ENCODE results near the gene INVS.

INVS gene

DNA sequence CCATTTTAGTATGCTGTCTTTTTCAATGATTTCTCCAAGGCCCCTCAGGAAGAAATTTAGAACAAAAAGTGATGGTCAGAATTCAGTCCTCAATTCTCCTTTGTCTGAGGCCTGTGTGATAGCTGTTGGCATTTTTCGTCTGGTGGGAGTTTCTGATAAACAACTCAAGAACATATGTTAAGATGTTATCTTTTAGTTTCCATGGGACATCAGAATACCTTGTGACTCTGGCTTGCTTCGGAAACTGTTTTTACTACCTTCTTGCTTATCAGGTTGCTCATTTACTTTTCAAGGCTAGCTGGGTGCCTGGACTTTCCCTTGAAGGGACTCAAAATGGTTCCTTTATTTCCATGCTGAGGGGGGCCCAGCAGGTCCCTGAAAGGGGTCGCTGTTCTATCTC, 97.2 kb downstream of the INVS start:
- Histone ChIP-seq H2AFZ (ENCODE audit: low read depth, low read length) (no peak overlapping the region), H3K27me3 (ENCODE audit: insufficient read depth, low read length) (no peaks in the 10 kb centered on the region), H3K9me3 (ENCODE audit: low read length) (peaks cover 4% of the 10 kb centered on the region), H3K4me1 (ENCODE audit: insufficient read depth, low read length) (no peaks in the 10 kb centered on the region), H3K4me3 (ENCODE audit: low read length) (no peak overlapping the region), H3K36me3 (ENCODE audit: insufficient read depth, low read length) (peaks cover 3% of the 10 kb centered on the region)

DNA sequence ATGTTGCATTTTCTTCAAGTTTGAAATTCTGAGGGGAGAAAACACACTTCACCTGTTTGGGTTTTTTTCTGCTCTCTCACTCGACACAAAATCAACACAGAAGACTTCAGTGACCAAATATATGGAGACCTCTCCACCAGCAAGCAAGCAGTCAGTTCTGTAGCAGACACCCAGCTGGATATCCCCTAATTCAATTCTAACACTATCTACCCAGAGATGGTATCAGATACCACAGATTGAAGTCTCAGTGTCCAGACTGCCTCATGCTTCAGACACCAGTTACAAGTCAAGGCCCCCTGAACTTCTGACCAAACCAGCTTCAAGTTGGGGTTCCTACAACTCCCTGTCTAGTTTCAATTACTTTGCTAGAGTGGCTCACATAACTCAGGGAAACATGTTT, 97.8 kb downstream of the INVS start:
- peaks cover 3% of the 10 kb centered on the region for H3K36me3 ChIP-seq (ENCODE audit: insufficient read depth, low read length)
- H2AFZ ChIP-seq (ENCODE audit: low read depth, low read length), result no peak overlapping the region
- no peak overlapping the region for H3K4me3 ChIP-seq (ENCODE audit: low read length)
- H3K4me1 ChIP-seq (ENCODE audit: insufficient read depth, low read length), result no peaks in the 10 kb centered on the region
- peaks cover 4% of the 10 kb centered on the region for H3K9me3 ChIP-seq (ENCODE audit: low read length)
- no peaks in the 10 kb centered on the region for H3K27me3 ChIP-seq (ENCODE audit: insufficient read depth, low read length)

DNA sequence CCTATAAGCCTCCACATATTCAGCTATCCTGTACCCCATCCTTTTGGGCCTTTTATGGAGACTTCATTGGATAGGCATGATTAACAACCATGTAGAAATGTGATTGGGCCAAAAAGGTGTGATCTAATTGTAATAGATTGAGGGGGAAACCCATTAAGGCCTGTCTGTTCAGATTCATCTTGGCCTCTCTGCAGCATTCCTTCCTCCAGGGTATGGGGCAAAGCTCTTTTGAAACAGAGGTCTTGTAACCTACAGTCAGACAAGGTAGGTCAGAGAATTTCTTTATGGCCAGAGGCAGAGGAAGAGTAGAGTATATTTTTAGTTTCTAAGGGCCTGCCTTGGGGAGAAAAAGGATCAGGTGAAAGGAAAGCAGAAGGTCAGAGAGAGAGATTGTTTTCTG, 98.5 kb downstream of the INVS start:
- Histone ChIP-seq H3K4me1 (ENCODE audit: insufficient read depth, low read length) (no peaks in the 10 kb centered on the region), H2AFZ (ENCODE audit: low read depth, low read length) (no peak overlapping the region), H3K27me3 (ENCODE audit: insufficient read depth, low read length) (no peaks in the 10 kb centered on the region), H3K4me3 (ENCODE audit: low read length) (no peak overlapping the region), H3K36me3 (ENCODE audit: insufficient read depth, low read length) (peaks cover 3% of the 10 kb centered on the region), H3K9me3 (ENCODE audit: low read length) (peaks cover 2% of the 10 kb centered on the region)

DNA sequence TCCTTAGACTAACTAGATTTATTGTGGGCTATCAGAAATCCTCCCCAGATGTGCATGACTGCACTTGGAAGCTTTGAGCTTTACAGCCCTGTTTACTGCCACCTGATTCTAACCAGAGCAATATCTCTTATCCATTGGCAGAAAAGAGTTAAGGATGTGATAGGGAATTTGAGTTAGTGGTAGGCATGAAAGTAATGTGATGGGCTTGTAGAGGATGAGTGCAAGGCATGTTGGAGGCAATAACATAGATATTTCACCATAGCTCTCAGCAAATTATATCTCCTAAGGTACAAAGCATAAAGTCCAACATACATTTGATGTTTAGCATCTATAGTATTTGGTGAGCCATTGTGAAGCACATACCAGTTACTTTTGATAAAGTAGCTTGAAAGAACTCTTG, 103.8 kb downstream of the INVS start:
- H3K9me3 ChIP-seq (ENCODE audit: low read length), result peaks cover 2% of the 10 kb centered on the region
- H3K4me3 ChIP-seq (ENCODE audit: low read length), result no peak overlapping the region

DNA sequence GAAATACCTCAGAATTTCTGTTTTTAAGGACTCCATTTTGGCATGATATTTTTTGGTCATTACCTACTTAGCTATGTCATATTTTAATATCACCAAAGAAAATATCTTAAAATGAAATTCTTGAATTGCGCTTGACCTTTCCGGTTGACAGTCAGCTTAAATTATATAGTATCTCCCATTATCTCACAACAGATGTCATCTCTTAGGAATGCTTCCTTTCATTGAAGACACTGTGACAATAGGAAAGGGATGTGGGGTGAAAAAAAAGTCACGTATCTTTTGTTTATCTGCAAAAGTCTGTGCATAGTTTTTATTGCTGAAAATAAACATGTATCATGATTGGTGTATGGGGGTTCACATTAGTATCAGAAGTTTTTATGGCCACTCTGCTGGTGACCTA, 105.8 kb downstream of the INVS start:
- H2AFZ ChIP-seq (ENCODE audit: low read depth, low read length), result no peak overlapping the region
- H3K27me3 ChIP-seq (ENCODE audit: insufficient read depth, low read length), result no peaks in the 10 kb centered on the region
- H3K9me3 ChIP-seq (ENCODE audit: low read length), result no peaks in the 10 kb centered on the region
- H3K4me3 ChIP-seq (ENCODE audit: low read length), result no peak overlapping the region
- no peaks in the 10 kb centered on the region for H3K36me3 ChIP-seq (ENCODE audit: insufficient read depth, low read length)
- peaks cover 11% of the 10 kb centered on the region for H3K4me1 ChIP-seq (ENCODE audit: insufficient read depth, low read length)

More for the DNA sequence above, 103.8 kb downstream of the INVS start:
- Histone ChIP-seq H2AFZ (ENCODE audit: low read depth, low read length) (no peak overlapping the region), H3K27me3 (ENCODE audit: insufficient read depth, low read length) (no peaks in the 10 kb centered on the region), H3K36me3 (ENCODE audit: insufficient read depth, low read length) (no peaks in the 10 kb centered on the region), H3K4me1 (ENCODE audit: insufficient read depth, low read length) (peaks cover 11% of the 10 kb centered on the region)

DNA sequence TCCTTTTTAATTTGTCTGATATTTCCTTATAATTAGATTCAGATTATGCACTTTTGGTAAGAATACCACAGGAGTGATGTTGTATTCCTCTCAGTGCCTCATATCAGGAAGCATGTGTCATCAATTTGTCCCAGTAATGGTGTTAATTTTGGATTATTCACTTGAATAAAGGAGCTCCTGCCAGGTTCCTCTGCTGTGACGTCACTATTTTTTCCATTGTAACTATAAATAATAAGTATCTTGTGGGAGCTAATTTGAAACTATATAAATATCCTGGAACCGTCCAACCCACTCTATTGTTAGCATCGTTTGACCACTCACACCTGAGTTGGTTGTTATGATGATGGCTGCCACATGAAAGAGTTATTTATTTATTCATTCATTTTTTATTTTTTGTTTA, 107.9 kb downstream of the INVS start:
- H3K36me3 ChIP-seq (ENCODE audit: insufficient read depth, low read length), result no peaks in the 10 kb centered on the region
- no peaks in the 10 kb centered on the region for H3K27me3 ChIP-seq (ENCODE audit: insufficient read depth, low read length)
- H3K9me3 ChIP-seq (ENCODE audit: low read length), result no peaks in the 10 kb centered on the region
- H3K4me1 ChIP-seq (ENCODE audit: insufficient read depth, low read length), result peaks cover 11% of the 10 kb centered on the region
- no peak overlapping the region for H2AFZ ChIP-seq (ENCODE audit: low read depth, low read length)
- H3K4me3 ChIP-seq (ENCODE audit: low read length), result no peak overlapping the region

DNA sequence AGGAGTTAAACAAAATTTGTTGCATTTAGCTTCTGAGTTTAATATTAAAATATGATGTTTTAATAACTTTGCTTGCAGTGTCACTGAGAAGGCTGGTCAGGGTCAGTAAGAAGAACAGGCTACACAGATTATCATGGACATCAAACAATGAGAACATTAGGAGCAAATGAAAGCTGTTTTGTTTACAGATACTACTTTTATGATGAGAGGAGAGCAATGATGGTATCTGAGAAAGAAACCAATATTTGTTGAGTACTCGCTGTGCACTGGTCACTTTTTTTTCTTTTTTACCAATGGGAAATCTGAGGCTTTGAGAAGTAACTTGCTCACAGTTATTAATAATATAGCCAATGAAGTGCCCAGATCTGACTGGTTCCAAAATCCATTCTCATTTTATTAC, 109.6 kb downstream of the INVS start:
- Histone ChIP-seq H3K4me3 (ENCODE audit: low read length) (no peak overlapping the region), H3K27me3 (ENCODE audit: insufficient read depth, low read length) (no peaks in the 10 kb centered on the region), H3K9me3 (ENCODE audit: low read length) (no peaks in the 10 kb centered on the region), H2AFZ (ENCODE audit: low read depth, low read length) (no peak overlapping the region), H3K36me3 (ENCODE audit: insufficient read depth, low read length) (no peaks in the 10 kb centered on the region), H3K4me1 (ENCODE audit: insufficient read depth, low read length) (peaks cover 11% of the 10 kb centered on the region)

DNA sequence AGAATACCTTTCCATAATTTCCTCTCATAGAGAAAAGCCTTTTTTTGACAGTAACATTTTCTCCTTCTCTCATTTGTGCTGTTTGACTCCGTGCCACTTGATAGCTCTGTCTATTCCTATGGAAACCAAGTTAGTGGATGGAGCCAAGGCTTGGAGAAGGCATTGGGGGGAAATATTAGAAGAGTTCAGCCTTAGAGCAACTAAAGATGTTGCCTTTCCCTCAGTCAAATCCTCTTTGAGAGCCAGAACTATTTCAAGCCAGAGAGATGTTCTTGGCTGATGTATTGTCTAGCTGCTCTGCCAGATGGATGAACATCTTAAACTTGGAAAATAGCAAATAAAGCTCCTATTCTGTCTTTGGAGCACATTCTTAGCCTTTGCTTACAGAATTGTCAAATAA, 112.4 kb downstream of the INVS start:
- Histone ChIP-seq H3K27me3 (ENCODE audit: insufficient read depth, low read length) (no peaks in the 10 kb centered on the region), H3K4me1 (ENCODE audit: insufficient read depth, low read length) (no peaks in the 10 kb centered on the region), H3K4me3 (ENCODE audit: low read length) (no peak overlapping the region), H3K9me3 (ENCODE audit: low read length) (no peaks in the 10 kb centered on the region), H2AFZ (ENCODE audit: low read depth, low read length) (no peak overlapping the region), H3K36me3 (ENCODE audit: insufficient read depth, low read length) (peaks cover 5% of the 10 kb centered on the region)

DNA sequence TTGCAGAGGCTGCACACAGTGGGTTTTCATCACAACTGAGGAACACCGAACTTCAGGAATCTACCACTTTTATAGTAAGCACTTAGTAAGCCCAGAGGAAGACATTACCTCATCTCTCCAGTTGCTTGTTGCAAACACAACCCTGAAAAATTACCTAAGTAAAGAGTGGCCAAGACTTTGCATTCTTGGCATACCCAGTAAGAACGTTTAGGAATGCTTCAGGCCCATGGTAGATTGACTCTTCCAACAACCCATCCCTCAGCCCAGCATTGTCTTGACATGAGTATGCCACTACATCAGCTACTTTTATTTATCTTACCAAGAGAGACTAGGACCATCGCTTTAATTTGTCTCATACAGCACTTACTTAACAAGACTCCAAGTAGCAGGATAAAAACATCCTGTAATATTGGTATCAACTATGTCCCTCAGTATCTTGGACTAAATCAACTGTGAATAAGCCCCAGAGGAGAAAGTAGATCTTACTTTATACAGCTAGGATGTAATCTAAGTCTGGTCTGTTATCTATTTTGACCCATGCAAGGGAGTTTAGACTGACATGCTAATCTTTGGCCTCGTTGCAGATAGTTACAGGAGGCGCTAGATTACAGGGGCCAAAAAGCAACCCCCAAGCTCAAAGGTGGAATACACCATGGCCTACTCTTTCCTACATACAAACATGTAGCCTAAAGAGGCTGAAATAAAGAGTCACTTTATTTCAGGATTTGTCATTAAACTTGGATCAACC, 114.9 kb downstream of the INVS start:
- Histone ChIP-seq H3K36me3 (ENCODE audit: insufficient read depth, low read length) (peaks cover 5% of the 10 kb centered on the region), H3K4me1 (ENCODE audit: insufficient read depth, low read length) (no peaks in the 10 kb centered on the region), H3K4me3 (ENCODE audit: low read length) (no peak overlapping the region), H3K27me3 (ENCODE audit: insufficient read depth, low read length) (no peaks in the 10 kb centered on the region), H2AFZ (ENCODE audit: low read depth, low read length) (no peak overlapping the region), H3K9me3 (ENCODE audit: low read length) (no peaks in the 10 kb centered on the region)

DNA sequence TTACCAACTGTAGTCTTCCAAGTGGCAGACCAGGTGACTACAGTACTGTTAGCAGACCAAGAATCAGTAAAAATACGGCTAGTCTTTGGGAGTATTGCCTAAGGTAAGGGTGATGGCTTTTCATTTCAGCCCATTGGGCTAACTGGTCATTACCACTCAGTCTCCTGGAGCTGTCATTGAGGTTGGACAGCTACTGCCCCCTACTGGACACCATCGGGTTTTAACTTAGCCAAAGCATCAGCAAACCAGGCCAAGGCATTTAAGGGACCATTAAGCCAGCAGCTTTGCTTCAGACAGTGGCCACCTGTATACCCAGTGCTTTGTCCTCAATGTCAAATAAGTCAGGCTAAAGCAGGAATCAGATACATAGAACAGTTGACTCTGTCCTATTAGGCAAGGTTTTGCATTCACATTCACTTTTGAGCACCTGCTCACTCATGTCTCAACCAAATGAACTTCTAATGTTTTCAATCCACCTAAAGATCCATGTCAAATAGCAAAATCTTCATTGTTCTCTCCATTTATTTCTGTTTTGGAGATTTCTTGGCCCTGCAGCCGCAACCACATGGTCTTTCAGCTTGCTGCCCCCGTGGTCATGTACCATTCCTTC, 117.2 kb downstream of the INVS start:
- Histone ChIP-seq H3K27me3 (ENCODE audit: insufficient read depth, low read length) (no peaks in the 10 kb centered on the region), H2AFZ (ENCODE audit: low read depth, low read length) (no peak overlapping the region), H3K9me3 (ENCODE audit: low read length) (no peaks in the 10 kb centered on the region), H3K4me1 (ENCODE audit: insufficient read depth, low read length) (no peaks in the 10 kb centered on the region), H3K4me3 (ENCODE audit: low read length) (no peak overlapping the region), H3K36me3 (ENCODE audit: insufficient read depth, low read length) (peaks cover 5% of the 10 kb centered on the region)

DNA sequence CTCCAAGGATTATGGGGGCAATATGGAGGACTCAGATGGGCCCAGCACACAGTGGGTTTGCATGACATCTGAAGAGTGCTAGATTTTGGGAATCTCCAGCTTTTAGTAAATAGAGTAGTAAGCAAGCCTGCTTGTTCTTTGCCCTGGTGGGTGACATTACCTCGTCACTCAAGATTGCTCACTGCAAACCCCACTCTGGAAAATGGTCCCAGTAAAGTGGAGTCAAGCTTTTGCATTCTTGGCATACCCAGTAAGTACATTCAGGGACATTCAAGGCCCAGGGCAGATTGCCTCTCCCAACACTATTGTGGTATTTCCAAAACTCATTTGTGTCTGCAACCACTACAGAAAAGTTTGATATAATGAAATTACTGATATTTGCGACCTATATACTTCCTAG, 118.5 kb downstream of the INVS start:
- Histone ChIP-seq H3K27me3 (ENCODE audit: insufficient read depth, low read length) (no peaks in the 10 kb centered on the region), H3K36me3 (ENCODE audit: insufficient read depth, low read length) (peaks cover 5% of the 10 kb centered on the region), H3K9me3 (ENCODE audit: low read length) (no peaks in the 10 kb centered on the region)

DNA sequence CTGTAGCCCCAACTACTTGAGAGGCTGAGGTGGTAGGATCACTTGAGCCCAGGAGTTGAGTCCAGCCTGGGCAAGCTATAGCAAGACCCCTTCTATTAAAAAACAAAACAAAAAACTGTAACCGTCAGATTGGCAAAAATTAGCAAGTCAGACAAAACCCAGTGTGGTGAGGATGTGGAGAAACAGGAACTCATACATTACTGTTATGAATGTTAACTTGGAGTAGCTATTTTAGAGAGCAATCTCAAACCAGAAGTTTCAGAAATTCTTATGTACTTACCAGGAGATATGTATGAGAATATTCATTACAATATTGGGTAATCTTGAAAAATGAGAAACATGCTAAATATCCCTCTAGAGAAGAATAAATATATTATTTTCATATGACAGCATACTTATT, 120.3 kb downstream of the INVS start:
- Histone ChIP-seq H3K4me3 (ENCODE audit: low read length) (no peak overlapping the region), H3K36me3 (ENCODE audit: insufficient read depth, low read length) (peaks cover 5% of the 10 kb centered on the region), H3K4me1 (ENCODE audit: insufficient read depth, low read length) (peaks cover 2% of the 10 kb centered on the region), H3K27me3 (ENCODE audit: insufficient read depth, low read length) (no peaks in the 10 kb centered on the region), H3K9me3 (ENCODE audit: low read length) (no peaks in the 10 kb centered on the region), H2AFZ (ENCODE audit: low read depth, low read length) (no peak overlapping the region)

More for the DNA sequence above, 118.5 kb downstream of the INVS start:
- H3K4me3 ChIP-seq (ENCODE audit: low read length), result no peak overlapping the region
- H2AFZ ChIP-seq (ENCODE audit: low read depth, low read length), result no peak overlapping the region
- H3K4me1 ChIP-seq (ENCODE audit: insufficient read depth, low read length), result no peaks in the 10 kb centered on the region

DNA sequence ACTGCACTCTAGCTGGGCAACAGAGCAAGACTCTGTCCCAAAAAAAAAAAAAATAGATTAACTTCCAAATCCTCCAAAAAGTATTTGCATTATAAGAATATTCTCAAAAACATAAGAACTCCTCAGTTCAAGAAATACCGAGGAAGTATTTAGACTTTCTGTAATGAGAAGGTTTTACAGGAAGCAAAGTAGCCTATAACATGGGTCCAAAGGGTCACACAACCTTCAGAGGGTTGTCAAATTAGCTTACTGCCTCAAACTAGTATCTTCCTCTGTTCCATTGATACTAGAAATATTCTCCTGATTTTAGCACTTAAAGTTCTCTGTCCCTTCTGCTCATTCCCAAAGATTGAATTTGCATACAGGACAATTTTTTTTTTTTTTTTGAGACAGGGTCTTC, 121.9 kb downstream of the INVS start:
- Histone ChIP-seq H2AFZ (ENCODE audit: low read depth, low read length) (no peak overlapping the region), H3K9me3 (ENCODE audit: low read length) (no peaks in the 10 kb centered on the region), H3K36me3 (ENCODE audit: insufficient read depth, low read length) (peaks cover 1% of the 10 kb centered on the region), H3K4me1 (ENCODE audit: insufficient read depth, low read length) (peaks cover 2% of the 10 kb centered on the region), H3K4me3 (ENCODE audit: low read length) (no peak overlapping the region), H3K27me3 (ENCODE audit: insufficient read depth, low read length) (no peaks in the 10 kb centered on the region)

DNA sequence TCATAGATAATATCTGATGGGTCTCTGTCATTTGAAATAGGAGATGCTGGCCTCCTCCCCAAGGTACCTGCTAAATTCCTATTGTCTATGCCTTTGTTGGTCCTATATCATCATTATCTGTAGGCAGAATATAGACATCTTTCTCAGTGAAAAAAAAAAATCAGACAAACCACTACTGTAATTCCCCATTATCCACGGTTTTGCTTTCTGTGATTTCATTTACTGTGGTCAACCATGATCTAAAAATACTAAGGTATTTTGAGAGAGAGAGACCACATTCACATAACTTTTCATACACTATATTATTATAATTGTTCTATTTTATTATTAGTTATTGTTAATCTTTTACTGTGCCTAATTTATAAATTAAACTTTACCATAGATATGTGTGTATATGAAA, 122.5 kb downstream of the INVS start:
- no peak overlapping the region for H2AFZ ChIP-seq (ENCODE audit: low read depth, low read length)
- H3K27me3 ChIP-seq (ENCODE audit: insufficient read depth, low read length), result no peaks in the 10 kb centered on the region
- H3K4me1 ChIP-seq (ENCODE audit: insufficient read depth, low read length), result peaks cover 2% of the 10 kb centered on the region
- H3K36me3 ChIP-seq (ENCODE audit: insufficient read depth, low read length), result peaks cover 7% of the 10 kb centered on the region
- no peak overlapping the region for H3K4me3 ChIP-seq (ENCODE audit: low read length)
- H3K9me3 ChIP-seq (ENCODE audit: low read length), result no peaks in the 10 kb centered on the region

Measured in neuron (in vitro differentiated cells).